Chondrocyte (in vitro differentiated cells): ENCODE results near the gene KATNBL1. TPM values are rescaled to one million over a fixed set of nuclear protein-coding genes. Genes with fewer than 3 reads are reported as not detected.

Experiments
- DNase-seq: peaks from one replicate; pipeline ENCODE4 v3.0.0; 2021; ENCODE audit warnings: mixed read lengths, low spot score
- H3K27ac Mint-ChIP-seq: one replicate; pipeline ENCODE4 v1.8.0; 2021; ENCODE audit warnings: mild to moderate bottlenecking, moderate library complexity, mixed read lengths; ENCODE audit not compliant: unreplicated experiment
- H3K27me3 Mint-ChIP-seq: 2 replicates; pipeline ENCODE4 v1.8.0; 2021; ENCODE audit warnings: low read depth, mixed read lengths
- H3K36me3 Mint-ChIP-seq: 2 replicates; pipeline ENCODE4 v1.8.0; 2021; ENCODE audit warnings: low read depth, mixed read lengths
- H3K4me1 Mint-ChIP-seq: 2 replicates; pipeline ENCODE4 v1.8.0; 2021; ENCODE audit warnings: low read depth, mild to moderate bottlenecking, mixed read lengths
- H3K4me3 Mint-ChIP-seq: one replicate; pipeline ENCODE4 v1.8.0; 2021; ENCODE audit warnings: mild to moderate bottlenecking, moderate library complexity, mixed read lengths; ENCODE audit not compliant: unreplicated experiment
- H3K9me3 Mint-ChIP-seq: 2 replicates; pipeline ENCODE4 v1.8.0; 2021; ENCODE audit warnings: low read depth, mixed read lengths
- total RNA-seq: library from RNA; stranded (reverse); gene quantifications from 3 replicates; pipeline ENCODE4 v1.2.1, GENCODE V29; 2021
- TF ChIP-seq, protein P1 (sequence below): fragments of 200-600 bp; sonication (generic); IDR thresholded peaks from 2 replicates; pipeline ENCODE4 v1.5.0; 2021; ENCODE audit warnings: antibody characterized with exemption, mild to moderate bottlenecking, moderate library complexity

Gene KATNBL1
- total RNA-seq, 1 donor from 2014 or later, result 42.0 TPM

DNA sequence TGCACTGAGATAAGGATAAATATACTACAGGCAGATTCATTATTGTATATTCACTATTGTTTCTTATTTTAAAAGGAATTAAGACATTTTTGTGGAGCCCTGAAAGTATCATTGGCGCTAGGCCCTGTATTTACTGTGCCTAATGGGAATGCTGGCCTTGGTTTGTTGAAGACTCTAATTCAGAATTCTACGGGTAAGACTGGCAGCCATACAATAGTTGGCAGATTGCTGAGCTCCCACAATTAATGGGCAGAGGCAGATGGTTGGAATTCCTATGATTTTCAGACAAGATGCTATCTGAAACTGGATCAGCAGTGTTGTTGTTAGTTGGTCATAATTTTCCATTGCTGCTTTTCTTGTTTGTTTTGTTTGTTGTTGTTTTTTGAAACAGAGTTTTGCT, 93.3 kb downstream of the KATNBL1 start:
- no peak for DNase-seq
- H3K36me3 Mint-ChIP-seq, result no peaks in the 10 kb centered on the region

DNA sequence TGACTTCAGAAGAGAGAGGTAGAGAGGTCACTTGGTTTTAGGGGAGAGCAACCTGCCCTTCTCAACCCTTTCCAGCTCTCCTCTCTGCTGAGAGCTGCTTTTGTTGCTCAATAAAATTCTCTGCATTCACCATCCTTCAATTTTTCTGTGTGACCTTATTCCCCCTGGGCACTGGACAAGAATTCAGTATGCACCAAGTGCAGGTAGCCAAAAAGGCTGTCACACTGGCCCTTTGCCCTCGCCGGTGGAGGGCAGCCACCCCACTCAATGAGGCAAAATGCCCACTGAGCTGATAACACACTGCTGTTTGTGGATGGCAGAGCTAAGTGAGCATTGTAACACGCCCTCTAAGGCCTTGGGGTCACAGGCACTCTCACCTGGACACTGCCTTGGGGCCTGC, 95.2 kb downstream of the KATNBL1 start:
- H3K9me3 Mint-ChIP-seq, result no peaks in the 10 kb centered on the region
- peaks cover 5% of the 10 kb centered on the region for H3K27me3 Mint-ChIP-seq
- no peak overlapping the region for H3K27ac Mint-ChIP-seq

More for the DNA sequence above, 93.3 kb downstream of the KATNBL1 start:
- Mint-ChIP-seq H3K4me1 (no peaks in the 10 kb centered on the region), H3K27me3 (peaks cover 5% of the 10 kb centered on the region), H3K9me3 (no peaks in the 10 kb centered on the region), H3K27ac (no peak overlapping the region), H3K4me3 (no peak overlapping the region)
- TF ChIP-seq, protein P1, sequence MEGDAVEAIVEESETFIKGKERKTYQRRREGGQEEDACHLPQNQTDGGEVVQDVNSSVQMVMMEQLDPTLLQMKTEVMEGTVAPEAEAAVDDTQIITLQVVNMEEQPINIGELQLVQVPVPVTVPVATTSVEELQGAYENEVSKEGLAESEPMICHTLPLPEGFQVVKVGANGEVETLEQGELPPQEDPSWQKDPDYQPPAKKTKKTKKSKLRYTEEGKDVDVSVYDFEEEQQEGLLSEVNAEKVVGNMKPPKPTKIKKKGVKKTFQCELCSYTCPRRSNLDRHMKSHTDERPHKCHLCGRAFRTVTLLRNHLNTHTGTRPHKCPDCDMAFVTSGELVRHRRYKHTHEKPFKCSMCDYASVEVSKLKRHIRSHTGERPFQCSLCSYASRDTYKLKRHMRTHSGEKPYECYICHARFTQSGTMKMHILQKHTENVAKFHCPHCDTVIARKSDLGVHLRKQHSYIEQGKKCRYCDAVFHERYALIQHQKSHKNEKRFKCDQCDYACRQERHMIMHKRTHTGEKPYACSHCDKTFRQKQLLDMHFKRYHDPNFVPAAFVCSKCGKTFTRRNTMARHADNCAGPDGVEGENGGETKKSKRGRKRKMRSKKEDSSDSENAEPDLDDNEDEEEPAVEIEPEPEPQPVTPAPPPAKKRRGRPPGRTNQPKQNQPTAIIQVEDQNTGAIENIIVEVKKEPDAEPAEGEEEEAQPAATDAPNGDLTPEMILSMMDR, result no peak

DNA sequence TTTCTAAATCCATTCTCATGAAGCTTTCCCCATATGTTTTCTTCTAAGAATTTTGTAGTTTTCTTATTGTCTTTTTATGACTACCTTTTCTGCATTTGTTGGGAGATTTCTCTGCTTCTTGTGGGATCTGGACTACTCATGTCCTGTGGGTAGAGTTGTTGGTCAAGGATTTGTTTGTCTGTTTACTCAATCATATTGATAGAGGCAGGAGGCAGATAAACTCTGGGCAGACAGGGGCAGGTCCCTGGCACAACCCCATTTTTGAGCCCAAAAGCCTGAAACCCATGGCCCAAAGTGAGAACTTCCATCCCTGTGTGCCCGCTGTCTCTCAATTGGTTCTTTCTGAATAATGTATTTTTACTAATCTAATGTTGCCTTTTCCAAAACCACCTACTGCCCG, 95.7 kb downstream of the KATNBL1 start:
- Mint-ChIP-seq H3K27ac (no peak overlapping the region), H3K9me3 (no peaks in the 10 kb centered on the region), H3K4me1 (no peaks in the 10 kb centered on the region), H3K4me3 (no peak overlapping the region), H3K36me3 (no peaks in the 10 kb centered on the region), H3K27me3 (peaks cover 5% of the 10 kb centered on the region)
- DNase-seq, result no peak
- TF ChIP-seq, protein P1, result no peak

More for the DNA sequence above, 95.2 kb downstream of the KATNBL1 start:
- DNase-seq, result no peak
- H3K36me3 Mint-ChIP-seq, result no peaks in the 10 kb centered on the region
- H3K4me1 Mint-ChIP-seq, result no peaks in the 10 kb centered on the region
- TF ChIP-seq, protein P1, result no peak
- no peak overlapping the region for H3K4me3 Mint-ChIP-seq

DNA sequence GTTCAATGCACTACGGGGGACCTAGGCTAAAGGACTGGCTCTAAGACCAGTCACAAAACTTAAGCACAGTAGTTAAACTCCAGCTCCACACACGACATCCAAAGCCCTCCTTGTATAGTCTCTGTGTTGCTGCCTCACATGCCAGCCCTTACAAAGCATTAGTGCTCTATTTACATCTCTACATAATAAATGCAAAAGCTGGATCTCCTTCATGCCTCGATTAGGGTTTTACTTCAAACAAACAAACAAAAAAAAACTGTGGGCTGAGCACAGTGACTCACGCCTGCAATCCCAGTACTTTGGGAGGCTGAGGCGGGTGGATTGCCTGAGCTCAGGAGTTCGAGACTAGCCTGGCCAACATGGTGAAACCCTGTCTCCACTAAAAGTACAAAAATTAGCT, 98.4 kb downstream of the KATNBL1 start:
- TF ChIP-seq, protein P1, result no peak
- Mint-ChIP-seq H3K27ac (no peak overlapping the region), H3K9me3 (no peaks in the 10 kb centered on the region), H3K36me3 (no peaks in the 10 kb centered on the region), H3K4me1 (no peaks in the 10 kb centered on the region), H3K4me3 (no peak overlapping the region), H3K27me3 (peaks cover 5% of the 10 kb centered on the region)
- no peak for DNase-seq

DNA sequence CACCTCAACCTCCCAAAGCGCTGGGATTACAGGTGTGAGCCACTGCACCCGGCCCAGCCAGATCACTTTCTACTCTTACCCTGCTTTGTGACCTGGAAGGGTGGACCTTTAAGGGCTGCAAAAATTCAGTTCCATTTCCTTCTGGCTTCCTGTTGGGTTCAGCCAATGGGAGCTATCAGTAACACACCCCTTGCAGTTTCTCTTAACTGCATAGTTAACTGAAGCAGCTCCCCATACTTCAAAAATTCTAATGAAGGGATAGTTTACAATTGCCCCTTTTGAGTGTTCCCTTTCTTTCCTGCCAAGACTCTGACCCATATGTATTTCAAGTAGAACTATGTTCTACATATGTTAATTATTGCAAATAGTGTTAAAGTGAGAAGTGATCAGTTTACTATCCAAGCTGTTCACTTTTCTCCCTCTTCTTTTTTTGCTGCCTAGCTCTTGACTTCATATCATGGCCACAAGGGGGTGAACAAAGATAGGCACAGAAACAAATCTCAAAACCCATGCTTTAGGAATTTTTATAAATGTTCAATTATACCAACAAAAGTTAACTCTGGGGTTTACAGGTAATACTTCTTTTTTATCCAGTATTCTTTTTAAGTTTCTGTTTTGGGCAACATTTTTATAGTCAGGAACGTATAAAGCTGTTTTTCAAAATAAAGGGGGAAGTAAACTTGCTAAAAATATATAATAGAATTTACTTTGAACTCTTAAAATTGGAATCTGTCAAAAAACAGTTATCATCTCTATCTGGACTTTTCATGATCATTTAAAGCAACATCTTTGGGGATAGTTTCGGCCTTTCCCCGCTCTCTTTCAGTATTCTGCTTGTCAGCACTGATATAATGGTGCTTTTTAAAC, 99.9 kb downstream of the KATNBL1 start:
- TF ChIP-seq, protein P1, result peak; percentile 88
- Mint-ChIP-seq H3K4me1 (no peaks in the 10 kb centered on the region), H3K4me3 (no peak overlapping the region), H3K27me3 (peaks cover 5% of the 10 kb centered on the region), H3K36me3 (no peaks in the 10 kb centered on the region), H3K9me3 (no peaks in the 10 kb centered on the region), H3K27ac (no peak overlapping the region)
- DNase-seq, result no peak
